Measurements from ENCODE around the gene GKAP1. TPM values are rescaled to one million over a fixed set of nuclear protein-coding genes. Genes with fewer than 3 reads are reported as not detected.

Gene GKAP1
- total and polyA plus RNA-seq, 2 experiments from 2014 or later, result 4.0 to 16.7 TPM

DNA sequence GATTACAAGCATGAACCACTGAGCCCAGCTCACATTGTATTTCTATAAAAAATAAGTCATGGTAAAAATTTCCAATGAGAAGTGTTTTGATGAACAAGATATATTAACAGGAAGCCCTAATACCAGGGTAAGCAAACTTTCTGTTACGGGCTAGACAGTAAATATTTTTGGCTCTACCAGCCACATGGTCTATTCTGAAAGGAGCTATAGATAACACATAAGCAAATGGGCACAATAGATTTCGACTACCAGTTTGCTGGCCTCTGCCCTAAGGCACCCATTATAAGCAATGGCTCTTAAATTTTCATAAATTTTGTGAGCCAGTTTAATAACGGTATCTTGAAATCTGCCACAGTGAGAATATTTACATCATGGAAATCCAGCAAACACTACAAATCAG, 118.0 kb downstream of the GKAP1 start:
- Histone ChIP-seq H2AFZ (no peak overlapping the region), H3F3A (replicated peaks; ENCODE audit: low read depth) (no peaks in the 10 kb centered on the region), H3K27me3 (ENCODE audit: insufficient read depth) (no peaks in the 10 kb centered on the region), H3K79me2 (replicated peaks; ENCODE audit: insufficient read depth) (peaks cover 100% of the 10 kb centered on the region), H4K20me1 (replicated peaks; ENCODE audit: insufficient read depth) (peaks cover 82% of the 10 kb centered on the region), H3K9me2 (ENCODE audit: insufficient read depth) (no peaks in the 10 kb centered on the region), H3K27ac (ENCODE audit: low read depth) (no peak overlapping the region), H3K4me2 (no peak overlapping the region), H3K36me3 (ENCODE audit: insufficient read depth) (no peaks in the 10 kb centered on the region), H3K4me3 (no peak overlapping the region), H3K4me1 (ENCODE audit: insufficient read depth) (peaks cover 10% of the 10 kb centered on the region)
- Mint-ChIP-seq H3K4me1 (peaks cover 22% of the 10 kb centered on the region; the same call in 2 of the 3 replicates), H3K27ac (no peak overlapping the region), H3K4me3 (no peak overlapping the region), H3K27me3 (ENCODE audit: insufficient read depth, low read depth, poor library complexity) (no peaks in the 10 kb centered on the region), H3K9me3 (no peaks in the 10 kb centered on the region), H3K36me3 (ENCODE audit: low read depth) (peaks cover 7% of the 10 kb centered on the region; the same call in 2 of the 3 replicates)
- DNase-seq (ENCODE audit: low spot score), result no peak
- TF ChIP-seq, protein P1, sequence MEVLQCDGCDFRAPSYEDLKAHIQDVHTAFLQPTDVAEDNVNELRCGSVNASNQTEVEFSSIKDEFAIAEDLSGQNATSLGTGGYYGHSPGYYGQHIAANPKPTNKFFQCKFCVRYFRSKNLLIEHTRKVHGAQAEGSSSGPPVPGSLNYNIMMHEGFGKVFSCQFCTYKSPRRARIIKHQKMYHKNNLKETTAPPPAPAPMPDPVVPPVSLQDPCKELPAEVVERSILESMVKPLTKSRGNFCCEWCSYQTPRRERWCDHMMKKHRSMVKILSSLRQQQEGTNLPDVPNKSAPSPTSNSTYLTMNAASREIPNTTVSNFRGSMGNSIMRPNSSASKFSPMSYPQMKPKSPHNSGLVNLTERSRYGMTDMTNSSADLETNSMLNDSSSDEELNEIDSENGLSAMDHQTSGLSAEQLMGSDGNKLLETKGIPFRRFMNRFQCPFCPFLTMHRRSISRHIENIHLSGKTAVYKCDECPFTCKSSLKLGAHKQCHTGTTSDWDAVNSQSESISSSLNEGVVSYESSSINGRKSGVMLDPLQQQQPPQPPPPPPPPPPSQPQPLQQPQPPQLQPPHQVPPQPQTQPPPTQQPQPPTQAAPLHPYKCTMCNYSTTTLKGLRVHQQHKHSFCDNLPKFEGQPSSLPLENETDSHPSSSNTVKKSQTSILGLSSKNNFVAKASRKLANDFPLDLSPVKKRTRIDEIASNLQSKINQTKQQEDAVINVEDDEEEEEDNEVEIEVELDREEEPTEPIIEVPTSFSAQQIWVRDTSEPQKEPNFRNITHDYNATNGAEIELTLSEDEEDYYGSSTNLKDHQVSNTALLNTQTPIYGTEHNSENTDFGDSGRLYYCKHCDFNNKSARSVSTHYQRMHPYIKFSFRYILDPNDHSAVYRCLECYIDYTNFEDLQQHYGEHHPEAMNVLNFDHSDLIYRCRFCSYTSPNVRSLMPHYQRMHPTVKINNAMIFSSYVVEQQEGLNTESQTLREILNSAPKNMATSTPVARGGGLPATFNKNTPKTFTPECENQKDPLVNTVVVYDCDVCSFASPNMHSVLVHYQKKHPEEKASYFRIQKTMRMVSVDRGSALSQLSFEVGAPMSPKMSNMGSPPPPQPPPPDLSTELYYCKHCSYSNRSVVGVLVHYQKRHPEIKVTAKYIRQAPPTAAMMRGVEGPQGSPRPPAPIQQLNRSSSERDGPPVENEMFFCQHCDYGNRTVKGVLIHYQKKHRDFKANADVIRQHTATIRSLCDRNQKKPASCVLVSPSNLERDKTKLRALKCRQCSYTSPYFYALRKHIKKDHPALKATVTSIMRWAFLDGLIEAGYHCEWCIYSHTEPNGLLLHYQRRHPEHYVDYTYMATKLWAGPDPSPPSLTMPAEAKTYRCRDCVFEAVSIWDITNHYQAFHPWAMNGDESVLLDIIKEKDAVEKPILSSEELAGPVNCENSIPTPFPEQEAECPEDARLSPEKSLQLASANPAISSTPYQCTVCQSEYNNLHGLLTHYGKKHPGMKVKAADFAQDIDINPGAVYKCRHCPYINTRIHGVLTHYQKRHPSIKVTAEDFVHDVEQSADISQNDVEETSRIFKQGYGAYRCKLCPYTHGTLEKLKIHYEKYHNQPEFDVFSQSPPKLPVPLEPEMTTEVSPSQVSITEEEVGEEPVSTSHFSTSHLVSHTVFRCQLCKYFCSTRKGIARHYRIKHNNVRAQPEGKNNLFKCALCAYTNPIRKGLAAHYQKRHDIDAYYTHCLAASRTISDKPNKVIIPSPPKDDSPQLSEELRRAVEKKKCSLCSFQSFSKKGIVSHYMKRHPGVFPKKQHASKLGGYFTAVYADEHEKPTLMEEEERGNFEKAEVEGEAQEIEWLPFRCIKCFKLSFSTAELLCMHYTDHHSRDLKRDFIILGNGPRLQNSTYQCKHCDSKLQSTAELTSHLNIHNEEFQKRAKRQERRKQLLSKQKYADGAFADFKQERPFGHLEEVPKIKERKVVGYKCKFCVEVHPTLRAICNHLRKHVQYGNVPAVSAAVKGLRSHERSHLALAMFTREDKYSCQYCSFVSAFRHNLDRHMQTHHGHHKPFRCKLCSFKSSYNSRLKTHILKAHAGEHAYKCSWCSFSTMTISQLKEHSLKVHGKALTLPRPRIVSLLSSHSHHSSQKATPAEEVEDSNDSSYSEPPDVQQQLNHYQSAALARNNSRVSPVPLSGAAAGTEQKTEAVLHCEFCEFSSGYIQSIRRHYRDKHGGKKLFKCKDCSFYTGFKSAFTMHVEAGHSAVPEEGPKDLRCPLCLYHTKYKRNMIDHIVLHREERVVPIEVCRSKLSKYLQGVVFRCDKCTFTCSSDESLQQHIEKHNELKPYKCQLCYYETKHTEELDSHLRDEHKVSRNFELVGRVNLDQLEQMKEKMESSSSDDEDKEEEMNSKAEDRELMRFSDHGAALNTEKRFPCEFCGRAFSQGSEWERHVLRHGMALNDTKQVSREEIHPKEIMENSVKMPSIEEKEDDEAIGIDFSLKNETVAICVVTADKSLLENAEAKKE (CRISPR knock-in tag; IDR thresholded peaks at IDR 0.05), result no peak
- TF ChIP-seq, protein P2, sequence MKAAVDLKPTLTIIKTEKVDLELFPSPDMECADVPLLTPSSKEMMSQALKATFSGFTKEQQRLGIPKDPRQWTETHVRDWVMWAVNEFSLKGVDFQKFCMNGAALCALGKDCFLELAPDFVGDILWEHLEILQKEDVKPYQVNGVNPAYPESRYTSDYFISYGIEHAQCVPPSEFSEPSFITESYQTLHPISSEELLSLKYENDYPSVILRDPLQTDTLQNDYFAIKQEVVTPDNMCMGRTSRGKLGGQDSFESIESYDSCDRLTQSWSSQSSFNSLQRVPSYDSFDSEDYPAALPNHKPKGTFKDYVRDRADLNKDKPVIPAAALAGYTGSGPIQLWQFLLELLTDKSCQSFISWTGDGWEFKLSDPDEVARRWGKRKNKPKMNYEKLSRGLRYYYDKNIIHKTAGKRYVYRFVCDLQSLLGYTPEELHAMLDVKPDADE (IDR thresholded peaks at IDR 0.05), result no peak
- TF ChIP-seq STAT1 (IDR thresholded peaks at IDR 0.05; ENCODE audit: unreplicated experiment), result no peak
- no peak for TF ChIP-seq JUNB (IDR thresholded peaks at IDR 0.05; ENCODE audit: unreplicated experiment)
- TF ChIP-seq NANOG (IDR thresholded peaks at IDR 0.05; ENCODE audit: borderline replicate concordance), result no peak
- no peak for ATAC-seq
